PC-3 (cell line): ENCODE data around the gene PAQR4.

Source experiments
- EZH2phosphoT487 ChIP-seq: fragments of 300-600 bp; sonication (generic); IDR thresholded peaks from 2 replicates; pipeline ENCODE4 v1.6.1; 2018; ENCODE audit warnings: mild to moderate bottlenecking, antibody characterized with exemption, low read length, borderline replicate concordance
- TF ChIP-seq, protein P1 (sequence below): fragments of 300-600 bp; sonication (generic); conservative IDR thresholded peaks from 2 replicates; pipeline ENCODE4 v1.5.1; 2017; ENCODE audit warnings: antibody characterized with exemption, low read depth, mild to moderate bottlenecking, low read length

DNA sequence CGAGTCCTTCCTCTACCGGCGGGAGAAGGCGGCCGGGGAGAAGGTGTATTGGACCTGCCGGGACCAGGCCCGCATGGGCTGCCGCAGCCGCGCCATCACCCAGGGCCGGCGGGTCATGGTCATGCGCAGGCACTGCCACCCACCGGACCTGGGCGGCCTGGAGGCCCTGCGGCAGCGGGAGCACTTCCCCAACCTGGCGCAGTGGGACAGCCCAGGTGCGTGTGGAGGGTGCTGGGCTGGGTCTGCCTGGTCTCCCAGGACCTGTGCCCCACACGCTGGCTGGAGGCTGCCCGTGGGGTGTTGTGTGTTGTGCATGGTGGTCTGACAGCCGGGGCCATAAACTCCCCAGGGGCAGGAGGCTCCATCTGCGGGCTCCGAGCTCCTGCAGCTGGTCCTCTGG is 32.0 kb upstream of the PAQR4 start:
- TF ChIP-seq, protein P1, sequence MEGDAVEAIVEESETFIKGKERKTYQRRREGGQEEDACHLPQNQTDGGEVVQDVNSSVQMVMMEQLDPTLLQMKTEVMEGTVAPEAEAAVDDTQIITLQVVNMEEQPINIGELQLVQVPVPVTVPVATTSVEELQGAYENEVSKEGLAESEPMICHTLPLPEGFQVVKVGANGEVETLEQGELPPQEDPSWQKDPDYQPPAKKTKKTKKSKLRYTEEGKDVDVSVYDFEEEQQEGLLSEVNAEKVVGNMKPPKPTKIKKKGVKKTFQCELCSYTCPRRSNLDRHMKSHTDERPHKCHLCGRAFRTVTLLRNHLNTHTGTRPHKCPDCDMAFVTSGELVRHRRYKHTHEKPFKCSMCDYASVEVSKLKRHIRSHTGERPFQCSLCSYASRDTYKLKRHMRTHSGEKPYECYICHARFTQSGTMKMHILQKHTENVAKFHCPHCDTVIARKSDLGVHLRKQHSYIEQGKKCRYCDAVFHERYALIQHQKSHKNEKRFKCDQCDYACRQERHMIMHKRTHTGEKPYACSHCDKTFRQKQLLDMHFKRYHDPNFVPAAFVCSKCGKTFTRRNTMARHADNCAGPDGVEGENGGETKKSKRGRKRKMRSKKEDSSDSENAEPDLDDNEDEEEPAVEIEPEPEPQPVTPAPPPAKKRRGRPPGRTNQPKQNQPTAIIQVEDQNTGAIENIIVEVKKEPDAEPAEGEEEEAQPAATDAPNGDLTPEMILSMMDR, result no peak
- no peak for TF ChIP-seq EZH2phosphoT487
